Heart left ventricle (tissue), 13 donors: ENCODE data around the gene GBP4.

ENCODE experiments used
- POLR2A ChIP-seq, 2 donors: fragments of 450-650 bp; IDR thresholded peaks; one replicate each; pipeline ENCODE4 v1.6.1; 2017; ENCODE audit warnings: antibody characterized with exemption in 2 of 2, mild to moderate bottlenecking in 2 of 2, moderate library complexity in 2 of 2
- TF ChIP-seq, protein P1 (sequence below), 12 donors: fragments of 200-600 bp; sonication (generic) in 4 of 12; IDR thresholded peaks; one replicate each; pipeline versions ENCODE4 v1.5.0 to v1.8.0; 2018 to 2022; ENCODE audit warnings: antibody characterized with exemption in 12 of 12, mild to moderate bottlenecking in 5 of 12
- donor health status: ischemic (EF 13 %, LVEDD 7.1; RV severe dilation, severe dysfunction).
- donor health status: DM: no; HTN: yes; CAD: no.
- donor health status: DM: no; HTN: no; CAD: no.
- donor health status: ischemic (EF 25% LVEDD 6.9; RV normal size, moderate dysfunction).
- donor health status: ischemic (EF 25% LVEDD 5.7; RV mildly dilated, moderate dysfunction).
- donor health status: ischemic (EF 35%, LVEDD 5.7; RV mildly dilated, moderate dysfunction).
- donor health status: nonischemic (EF 11% LVEDD 7.7; RV severe dilation, severe dysfunction).
- donor health status: DM: yes; HTN: yes; CAD: no.
- donor health status: PGD.
- donor health status: ischemic (EF 29% LVEDD 5.4; RV normal size, mild dysfunction).
- donor health status: nonischemic (EF 23%, LVEDD 6.1; RV moderate dilation, normal function).

DNA sequence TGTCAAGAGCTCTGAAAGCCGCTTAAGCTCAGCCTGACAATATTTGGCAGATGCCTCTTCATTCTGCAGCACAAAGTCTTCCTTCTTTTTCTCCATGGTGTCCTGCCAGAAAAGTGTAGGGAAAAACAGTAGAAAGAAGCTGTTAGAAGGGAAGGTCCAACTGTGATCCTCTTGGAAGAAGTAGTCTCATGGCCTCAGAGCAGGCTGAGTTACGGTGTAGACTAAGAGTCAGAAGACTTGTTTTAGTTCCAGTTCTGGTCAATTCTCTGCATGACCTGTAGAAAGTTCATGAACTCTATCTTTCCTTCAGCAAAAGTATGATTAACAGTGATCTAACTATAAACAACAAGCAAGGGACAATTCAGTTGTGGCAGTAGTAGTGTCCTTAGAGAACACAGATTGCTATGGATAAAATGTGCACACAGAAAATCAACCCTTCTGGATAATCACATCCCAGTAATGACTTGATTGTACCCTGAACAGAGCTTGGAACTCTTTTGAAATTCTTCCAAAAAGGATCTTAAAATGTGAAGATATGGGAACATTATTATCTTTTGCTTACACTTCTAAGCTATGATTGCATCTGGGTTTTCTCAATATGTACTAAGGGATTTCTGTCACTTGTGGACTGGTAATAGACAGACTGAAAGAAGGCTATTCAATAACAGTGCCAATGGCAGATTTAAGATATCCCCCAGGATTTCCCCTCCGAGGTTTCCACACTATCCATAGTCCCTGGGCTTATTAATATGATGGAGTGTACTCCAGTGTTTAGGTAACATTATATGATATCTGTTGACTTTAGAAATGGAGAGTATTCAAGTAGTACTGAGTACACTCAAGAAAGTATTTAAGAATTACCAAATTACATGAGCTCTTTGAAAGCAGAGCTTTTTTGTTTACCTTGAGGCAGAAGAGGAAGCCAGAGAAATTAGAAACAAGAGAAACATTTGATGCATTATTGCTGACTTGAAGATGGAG lies 50.8 kb downstream of the GBP4 start:
- TF ChIP-seq, protein P1, sequence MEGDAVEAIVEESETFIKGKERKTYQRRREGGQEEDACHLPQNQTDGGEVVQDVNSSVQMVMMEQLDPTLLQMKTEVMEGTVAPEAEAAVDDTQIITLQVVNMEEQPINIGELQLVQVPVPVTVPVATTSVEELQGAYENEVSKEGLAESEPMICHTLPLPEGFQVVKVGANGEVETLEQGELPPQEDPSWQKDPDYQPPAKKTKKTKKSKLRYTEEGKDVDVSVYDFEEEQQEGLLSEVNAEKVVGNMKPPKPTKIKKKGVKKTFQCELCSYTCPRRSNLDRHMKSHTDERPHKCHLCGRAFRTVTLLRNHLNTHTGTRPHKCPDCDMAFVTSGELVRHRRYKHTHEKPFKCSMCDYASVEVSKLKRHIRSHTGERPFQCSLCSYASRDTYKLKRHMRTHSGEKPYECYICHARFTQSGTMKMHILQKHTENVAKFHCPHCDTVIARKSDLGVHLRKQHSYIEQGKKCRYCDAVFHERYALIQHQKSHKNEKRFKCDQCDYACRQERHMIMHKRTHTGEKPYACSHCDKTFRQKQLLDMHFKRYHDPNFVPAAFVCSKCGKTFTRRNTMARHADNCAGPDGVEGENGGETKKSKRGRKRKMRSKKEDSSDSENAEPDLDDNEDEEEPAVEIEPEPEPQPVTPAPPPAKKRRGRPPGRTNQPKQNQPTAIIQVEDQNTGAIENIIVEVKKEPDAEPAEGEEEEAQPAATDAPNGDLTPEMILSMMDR (IDR thresholded peaks at IDR 0.05) = no peak
- no peak for TF ChIP-seq POLR2A (IDR thresholded peaks at IDR 0.05)
